Osteoblast (primary cell): Measurements from ENCODE around the gene SLC25A25. TPM values are rescaled to one million over a fixed set of nuclear protein-coding genes. Genes with fewer than 3 reads are reported as not detected.

Experiments used
- DNase-seq: peaks from one replicate; pipeline ENCODE4 v3.0.0; 2011; ENCODE audit warnings: low spot score, mixed read lengths; ENCODE audit not compliant: insufficient read length; ENCODE audit errors: missing footprints
- H2AFZ ChIP-seq: 2 replicates; pipeline ENCODE4 v1.6.0; 2011; ENCODE audit warnings: mild to moderate bottlenecking, low read length
- H3K27ac ChIP-seq: 2 replicates; pipeline ENCODE4 v1.5.1; 2011; ENCODE audit warnings: mild to moderate bottlenecking, low read depth, low read length, moderate library complexity
- H3K27me3 ChIP-seq: 2 replicates; pipeline ENCODE4 v1.6.0; 2012; ENCODE audit warnings: mild to moderate bottlenecking, control low read depth, inconsistent platforms, low read length, moderate library complexity; ENCODE audit not compliant: insufficient read depth
- H3K36me3 ChIP-seq: 2 replicates; pipeline ENCODE4 v1.5.1; 2011; ENCODE audit warnings: mild to moderate bottlenecking, low read length, control low read depth, moderate library complexity; ENCODE audit not compliant: insufficient read depth
- H3K4me1 ChIP-seq: 2 replicates; pipeline ENCODE4 v1.5.1; 2011; ENCODE audit warnings: mild to moderate bottlenecking, low read length, control low read depth, moderate library complexity; ENCODE audit not compliant: insufficient read depth
- H3K4me2 ChIP-seq: 2 replicates; pipeline ENCODE4 v1.6.0; 2011; ENCODE audit warnings: mild to moderate bottlenecking, low read length; ENCODE audit not compliant: insufficient read depth
- H3K4me3 ChIP-seq: fragments of 200-600 bp; sonication (generic); 3 replicates; pipeline ENCODE4 v1.5.1; 2012; ENCODE audit warnings: mild to moderate bottlenecking, low read length, inconsistent platforms; ENCODE audit not compliant: insufficient read depth
- H3K79me2 ChIP-seq: 2 replicates; pipeline ENCODE4 v1.6.0; 2012; ENCODE audit warnings: mild to moderate bottlenecking, low read length, control low read depth, inconsistent platforms; ENCODE audit not compliant: insufficient read depth
- H3K9me3 ChIP-seq: 2 replicates; pipeline ENCODE4 v1.5.1; 2011; ENCODE audit warnings: low read depth, low read length, control low read depth
- H4K20me1 ChIP-seq: 2 replicates; pipeline ENCODE4 v1.6.0; 2012; ENCODE audit warnings: mild to moderate bottlenecking, low read length, control low read depth; ENCODE audit not compliant: insufficient read depth
- CTCF ChIP-seq: IDR thresholded peaks from 2 replicates; pipeline ENCODE4 v1.5.1; 2011; ENCODE audit warnings: mild to moderate bottlenecking, low read depth, low read length, moderate library complexity; ENCODE audit errors: extremely low read depth
- total RNA-seq: library from RNA; depleted of rRNA; stranded (reverse); fragments of >200 nt; gene quantifications from 2 replicates; pipeline ENCODE4 v1.2.3, GENCODE V29; 2012

The SLC25A25 gene
- total RNA-seq, 1 donor = 13.4 TPM

- H4K20me1 ChIP-seq = no peaks in the 10 kb centered on the region
- H3K4me3 ChIP-seq = no peak overlapping the region
- no peaks in the 10 kb centered on the region for H3K9me3 ChIP-seq
- H2AFZ ChIP-seq = no peak overlapping the region
- no peaks in the 10 kb centered on the region for H3K36me3 ChIP-seq
- DNase-seq = peak; percentile 79
- H3K4me2 ChIP-seq = no peak overlapping the region
- no peaks in the 10 kb centered on the region for H3K4me1 ChIP-seq
- H3K27me3 ChIP-seq = peaks cover 5% of the 10 kb centered on the region
- no peak for TF ChIP-seq CTCF
- H3K79me2 ChIP-seq = no peaks in the 10 kb centered on the region
- H3K27ac ChIP-seq = no peak overlapping the region
Observed at GRCh38 chr9:128144239-128145181, 76.5 kb downstream of the SLC25A25 start.

GRCh38 chr9:128145536-128145935 lies 77.5 kb downstream of the SLC25A25 start:
- H3K79me2 ChIP-seq = no peaks in the 10 kb centered on the region
- no peaks in the 10 kb centered on the region for H3K9me3 ChIP-seq
- H4K20me1 ChIP-seq = no peaks in the 10 kb centered on the region
- DNase-seq = peak; percentile 29
- no peaks in the 10 kb centered on the region for H3K4me1 ChIP-seq
- no peak overlapping the region for H3K4me3 ChIP-seq
- no peaks in the 10 kb centered on the region for H3K36me3 ChIP-seq
- H3K27me3 ChIP-seq = peaks cover 5% of the 10 kb centered on the region
- no peak for TF ChIP-seq CTCF
- no peak overlapping the region for H3K4me2 ChIP-seq
- no peak overlapping the region for H3K27ac ChIP-seq
- no peak overlapping the region for H2AFZ ChIP-seq

GRCh38 chr9:128145951-128146351 lies 77.9 kb downstream of the SLC25A25 start:
- no peaks in the 10 kb centered on the region for H3K9me3 ChIP-seq
- H3K4me1 ChIP-seq = no peaks in the 10 kb centered on the region
- H3K27ac ChIP-seq = no peak overlapping the region
- H3K36me3 ChIP-seq = no peaks in the 10 kb centered on the region
- H3K4me3 ChIP-seq = no peak overlapping the region
- peaks cover 5% of the 10 kb centered on the region for H3K27me3 ChIP-seq
- H3K4me2 ChIP-seq = no peak overlapping the region
- no peak for TF ChIP-seq CTCF
- no peaks in the 10 kb centered on the region for H3K79me2 ChIP-seq
- no peaks in the 10 kb centered on the region for H4K20me1 ChIP-seq
- peak; percentile 71 for DNase-seq
- H2AFZ ChIP-seq = no peak overlapping the region

GRCh38 chr9:128146591-128147120 lies 78.6 kb downstream of the SLC25A25 start:
- peak; percentile 66 for DNase-seq
- H3K4me3 ChIP-seq = no peak overlapping the region
- H4K20me1 ChIP-seq = no peaks in the 10 kb centered on the region
- H3K27me3 ChIP-seq = peaks cover 5% of the 10 kb centered on the region
- no peaks in the 10 kb centered on the region for H3K36me3 ChIP-seq
- H3K27ac ChIP-seq = no peak overlapping the region
- TF ChIP-seq CTCF = no peak
- no peaks in the 10 kb centered on the region for H3K9me3 ChIP-seq
- H3K4me2 ChIP-seq = no peak overlapping the region
- no peaks in the 10 kb centered on the region for H3K79me2 ChIP-seq
- no peaks in the 10 kb centered on the region for H3K4me1 ChIP-seq
- H2AFZ ChIP-seq = no peak overlapping the region
